Esophagus muscularis mucosa (tissue), 3 donors: ENCODE measurements around the gene LBX1.

Experiments
- CTCF ChIP-seq, 3 experiments: fragments of 200-600 bp in 2 of 3; fragments of 450-650 bp in 1 of 3; sonication (generic) in 2 of 3; IDR thresholded peaks; one replicate each; pipeline ENCODE4 v1.5.1; 2017 to 2019; ENCODE audit warnings: antibody characterized with exemption in 3 of 3, mild to moderate bottlenecking in 2 of 3, moderate library complexity in 1 of 3
- EP300 ChIP-seq: sonication (generic); formaldehyde crosslinking; IDR thresholded peaks from one replicate; pipeline ENCODE4 v1.6.1; 2017; ENCODE audit warnings: antibody characterized with exemption

- TF ChIP-seq CTCF (IDR thresholded peaks at IDR 0.05) = no peak
- no peak for TF ChIP-seq EP300
These were observed 5.0 kb downstream of the LBX1 start for GRCh38 chr10:101224060-101224909.
